Adipocyte (in vitro differentiated cells): ENCODE results near the gene BRAT1.

ENCODE experiments used
- DNase-seq: peaks from one replicate; pipeline ENCODE4 v3.0.0-alpha.2; 2015; ENCODE audit warnings: low read depth
- H3K27me3 ChIP-seq: replicated peaks from 2 replicates; pipeline ENCODE4 v1.7.0; 2013; ENCODE audit warnings: mild to moderate bottlenecking, low read length, moderate library complexity; ENCODE audit not compliant: control insufficient read depth, insufficient read depth
- H3K36me3 ChIP-seq: 2 replicates; pipeline ENCODE4 v1.7.0; 2013; ENCODE audit warnings: low read length, mild to moderate bottlenecking, moderate library complexity; ENCODE audit not compliant: control insufficient read depth, insufficient read depth, severe bottlenecking
- H3K4me1 ChIP-seq: 2 replicates; pipeline ENCODE4 v1.7.0; 2013; ENCODE audit warnings: mild to moderate bottlenecking, low read length, moderate library complexity; ENCODE audit not compliant: control insufficient read depth, insufficient read depth
- H3K4me3 ChIP-seq: 2 replicates; pipeline ENCODE4 v1.7.0; 2013; ENCODE audit warnings: mild to moderate bottlenecking, low read length, moderate library complexity
- H3K9ac ChIP-seq: 2 replicates; pipeline ENCODE4 v1.7.0; 2013; ENCODE audit warnings: mild to moderate bottlenecking, low read length, moderate library complexity
- H3K9me3 ChIP-seq: 2 replicates; pipeline ENCODE4 v1.7.0; 2013; ENCODE audit warnings: mild to moderate bottlenecking, low read length, moderate library complexity; ENCODE audit not compliant: control insufficient read depth

The BRAT1 gene

DNA sequence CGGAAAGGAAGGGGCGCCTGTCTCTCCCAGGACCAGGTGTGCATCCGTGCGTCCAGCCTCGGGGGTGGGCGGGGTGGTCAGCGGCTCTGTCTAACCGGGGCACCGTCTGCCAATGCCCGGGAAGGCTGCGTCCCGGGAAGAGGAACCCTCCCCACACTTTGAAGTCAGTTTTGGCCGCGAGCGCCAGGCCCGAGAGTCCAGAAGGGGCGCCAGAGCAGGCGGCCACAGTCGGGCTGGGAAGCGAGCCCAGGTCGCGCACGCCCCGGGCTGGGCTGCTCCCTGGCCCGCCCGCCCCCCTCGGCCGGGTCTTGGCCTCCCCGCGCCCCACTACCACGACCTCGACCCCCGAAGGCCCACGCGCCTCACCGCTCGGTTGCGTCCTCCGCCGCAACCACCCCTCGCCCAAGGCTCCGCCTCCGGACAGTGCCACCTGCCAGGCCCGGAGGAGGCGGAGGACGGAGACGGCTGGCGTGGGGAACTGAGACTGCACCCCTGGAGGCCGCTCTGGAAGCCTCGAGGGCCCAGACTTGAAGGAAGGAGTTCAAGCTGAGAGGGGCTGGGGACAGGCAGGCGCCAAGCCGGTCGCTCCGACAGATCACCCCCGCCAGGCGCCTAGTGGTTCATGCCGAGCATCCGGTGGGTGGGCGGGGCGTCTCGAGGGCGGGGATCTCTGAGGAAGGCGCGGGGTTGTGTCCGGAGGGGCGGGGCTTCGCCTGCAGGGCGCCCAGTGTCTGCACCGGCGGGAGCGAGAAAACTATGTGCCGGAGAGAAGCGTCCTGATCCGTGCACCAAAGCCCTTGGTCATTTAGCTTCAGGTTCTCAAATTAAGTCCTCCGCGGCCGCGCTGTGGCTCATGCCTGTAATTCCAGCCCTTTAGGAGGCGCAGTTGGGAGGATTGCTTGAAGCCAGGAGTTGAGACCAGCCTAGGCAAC, at the start of gene BRAT1:
TSS of gene BRAT1 (minus strand) at position 404 of the 932 bp plus-strand sequence. CDS start 1,093 bp downstream, outside the sequence.
- H3K27me3 ChIP-seq, result no peaks in the 10 kb centered on the region
- peak; percentile 97 for DNase-seq
- H3K36me3 ChIP-seq, result no peaks in the 10 kb centered on the region
- no peaks in the 10 kb centered on the region for H3K9me3 ChIP-seq
- H3K4me1 ChIP-seq, result peaks cover 25% of the 10 kb centered on the region
- H3K4me3 ChIP-seq, result peak within 1 kb of the TSS; percentile 89
- peak within 1 kb of the TSS; percentile 99 for H3K9ac ChIP-seq

- no peaks in the 10 kb centered on the region for H3K9me3 ChIP-seq
- H3K9ac ChIP-seq, result no peak overlapping the region
- no peak overlapping the region for H3K4me3 ChIP-seq
- H3K27me3 ChIP-seq, result no peaks in the 10 kb centered on the region
- peaks cover 20% of the 10 kb centered on the region for H3K36me3 ChIP-seq
- H3K4me1 ChIP-seq, result peaks cover 4% of the 10 kb centered on the region
- DNase-seq, result no peak
Measured at GRCh38 chr7:2604608-2605174, 49.4 kb upstream of the BRAT1 start.

GRCh38 chr7:2603044-2603965, 48.0 kb upstream of the BRAT1 start:
- H3K4me1 ChIP-seq, result peaks cover 4% of the 10 kb centered on the region
- H3K4me3 ChIP-seq, result no peak overlapping the region
- no peaks in the 10 kb centered on the region for H3K9me3 ChIP-seq
- DNase-seq, result no peak
- no peaks in the 10 kb centered on the region for H3K27me3 ChIP-seq
- H3K9ac ChIP-seq, result no peak overlapping the region
- H3K36me3 ChIP-seq, result peaks cover 30% of the 10 kb centered on the region

GRCh38 chr7:2602406-2603043, 47.2 kb upstream of the BRAT1 start:
- H3K36me3 ChIP-seq, result peaks cover 38% of the 10 kb centered on the region
- no peak overlapping the region for H3K4me3 ChIP-seq
- peaks cover 4% of the 10 kb centered on the region for H3K4me1 ChIP-seq
- no peak for DNase-seq
- H3K9ac ChIP-seq, result no peak overlapping the region
- no peaks in the 10 kb centered on the region for H3K27me3 ChIP-seq
- H3K9me3 ChIP-seq, result no peaks in the 10 kb centered on the region

GRCh38 chr7:2601907-2602306, 46.6 kb upstream of the BRAT1 start:
- no peak for DNase-seq
- Histone ChIP-seq H3K4me1 (peaks cover 4% of the 10 kb centered on the region), H3K4me3 (no peak overlapping the region), H3K36me3 (peaks cover 44% of the 10 kb centered on the region), H3K27me3 (no peaks in the 10 kb centered on the region), H3K9ac (no peak overlapping the region), H3K9me3 (no peaks in the 10 kb centered on the region)

DNA sequence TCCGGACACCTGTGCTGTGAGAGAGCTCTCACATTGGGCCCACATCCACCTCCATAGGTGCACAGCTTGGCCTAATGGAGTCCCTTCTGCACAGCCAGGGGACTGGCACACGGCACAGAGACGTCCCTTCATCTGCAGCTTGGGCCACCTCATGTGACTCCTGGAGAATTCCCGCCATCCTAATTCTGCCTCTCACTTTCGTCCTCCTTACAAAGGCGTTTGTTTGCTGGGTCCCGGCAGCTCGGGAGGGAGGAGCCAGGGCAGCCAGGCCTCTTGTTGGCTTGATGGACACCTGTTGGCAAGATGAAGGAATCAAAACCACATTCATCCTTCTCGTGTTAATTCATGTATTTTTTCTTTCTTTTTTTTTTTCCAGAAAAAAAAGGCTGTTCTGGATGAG, 45.7 kb upstream of the BRAT1 start:
- Histone ChIP-seq H3K4me3 (no peak overlapping the region), H3K27me3 (no peaks in the 10 kb centered on the region), H3K9me3 (no peaks in the 10 kb centered on the region), H3K9ac (no peak overlapping the region), H3K36me3 (peaks cover 48% of the 10 kb centered on the region), H3K4me1 (no peaks in the 10 kb centered on the region)
- no peak for DNase-seq

GRCh38 chr7:2598154-2598823, 43.0 kb upstream of the BRAT1 start:
- Histone ChIP-seq H3K4me3 (no peak overlapping the region), H3K27me3 (no peaks in the 10 kb centered on the region), H3K9ac (no peak overlapping the region), H3K36me3 (peaks cover 68% of the 10 kb centered on the region), H3K4me1 (no peaks in the 10 kb centered on the region), H3K9me3 (no peaks in the 10 kb centered on the region)
- DNase-seq, result no peak

- H3K36me3 ChIP-seq, result peaks cover 72% of the 10 kb centered on the region
- DNase-seq, result no peak
- no peaks in the 10 kb centered on the region for H3K9me3 ChIP-seq
- no peak overlapping the region for H3K9ac ChIP-seq
- H3K4me3 ChIP-seq, result no peak overlapping the region
- H3K27me3 ChIP-seq, result no peaks in the 10 kb centered on the region
- no peaks in the 10 kb centered on the region for H3K4me1 ChIP-seq
Measured at GRCh38 chr7:2597273-2597640, 41.9 kb upstream of the BRAT1 start.

DNA sequence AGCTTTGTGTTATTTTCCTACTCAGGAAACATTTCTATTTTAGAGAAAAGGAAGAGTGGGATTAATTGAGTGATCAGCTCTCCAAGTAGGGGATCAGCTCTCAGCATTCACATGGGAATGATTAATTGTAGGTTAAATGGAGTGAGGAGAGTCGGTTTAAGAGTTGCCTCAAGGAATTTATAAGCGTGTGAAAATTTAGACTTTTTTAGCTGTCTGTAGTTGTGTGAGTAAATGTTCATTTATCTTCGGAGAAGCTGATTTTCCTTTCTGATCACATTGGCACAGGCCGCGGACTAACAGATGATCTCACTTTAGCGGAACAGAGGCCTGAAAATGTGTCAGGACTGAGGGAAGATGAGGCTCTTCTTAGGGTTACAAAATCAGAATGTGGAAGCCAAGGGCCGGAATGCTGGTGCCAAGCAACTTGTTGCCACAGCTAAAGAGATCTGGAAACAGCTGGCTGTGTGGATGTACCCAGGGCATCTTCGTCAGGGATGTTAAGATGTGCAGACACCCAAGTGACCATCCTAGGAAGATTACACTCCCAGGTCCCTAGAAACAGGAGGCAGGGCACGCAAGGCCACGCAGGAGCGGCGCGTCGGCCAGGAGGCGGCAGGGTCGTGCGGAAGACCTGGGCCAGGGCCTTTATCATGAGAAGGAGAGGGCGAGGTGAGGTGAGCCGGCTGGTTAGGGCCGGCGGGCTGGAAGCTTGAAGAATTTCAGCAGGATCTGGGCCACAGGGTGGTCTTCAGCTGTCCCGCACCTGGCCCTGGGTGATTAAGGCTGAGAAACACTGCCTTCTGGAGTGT, 41.3 kb upstream of the BRAT1 start:
- Histone ChIP-seq H3K4me1 (no peaks in the 10 kb centered on the region), H3K9ac (no peak overlapping the region), H3K27me3 (no peaks in the 10 kb centered on the region), H3K4me3 (no peak overlapping the region), H3K36me3 (peaks cover 76% of the 10 kb centered on the region), H3K9me3 (no peaks in the 10 kb centered on the region)
- no peak for DNase-seq
